Adrenal gland (tissue), 5 donors: ENCODE measurements around the gene CCL3.
"Not testable (repeated sequence)": the region's sequence is repeated elsewhere in the genome, so short reads cannot be mapped to it uniquely, and the experiment has no call there.

ENCODE experiments used
- POLR2A ChIP-seq, 2 donors: fragments of 450-650 bp; IDR thresholded peaks; one replicate each; pipeline ENCODE4 v1.6.1; 2017; ENCODE audit warnings: antibody characterized with exemption in 2 of 2, mild to moderate bottlenecking in 2 of 2, moderate library complexity in 1 of 2
- TF ChIP-seq, protein P1 (sequence below), 6 experiments: fragments of 450-650 bp in 4 of 6; fragments of 200-600 bp in 2 of 6; sonication (generic) in 1 of 6; IDR thresholded peaks; 1 replicate in 5 of 6; 2 replicates in 1 of 6; pipeline versions ENCODE4 v1.5.1 to v1.8.0; 2016 to 2021; ENCODE audit warnings: antibody characterized with exemption in 6 of 6, mild to moderate bottlenecking in 2 of 6, moderate library complexity in 1 of 6
- donor health status: DM: no; HTN: no; CAD: no.

GRCh38 chr17:36104246-36104645 lies 14.3 kb upstream of the CCL3 start:
- not testable (repeated sequence) for TF ChIP-seq POLR2A (IDR thresholded peaks at IDR 0.05)
- TF ChIP-seq, protein P1, sequence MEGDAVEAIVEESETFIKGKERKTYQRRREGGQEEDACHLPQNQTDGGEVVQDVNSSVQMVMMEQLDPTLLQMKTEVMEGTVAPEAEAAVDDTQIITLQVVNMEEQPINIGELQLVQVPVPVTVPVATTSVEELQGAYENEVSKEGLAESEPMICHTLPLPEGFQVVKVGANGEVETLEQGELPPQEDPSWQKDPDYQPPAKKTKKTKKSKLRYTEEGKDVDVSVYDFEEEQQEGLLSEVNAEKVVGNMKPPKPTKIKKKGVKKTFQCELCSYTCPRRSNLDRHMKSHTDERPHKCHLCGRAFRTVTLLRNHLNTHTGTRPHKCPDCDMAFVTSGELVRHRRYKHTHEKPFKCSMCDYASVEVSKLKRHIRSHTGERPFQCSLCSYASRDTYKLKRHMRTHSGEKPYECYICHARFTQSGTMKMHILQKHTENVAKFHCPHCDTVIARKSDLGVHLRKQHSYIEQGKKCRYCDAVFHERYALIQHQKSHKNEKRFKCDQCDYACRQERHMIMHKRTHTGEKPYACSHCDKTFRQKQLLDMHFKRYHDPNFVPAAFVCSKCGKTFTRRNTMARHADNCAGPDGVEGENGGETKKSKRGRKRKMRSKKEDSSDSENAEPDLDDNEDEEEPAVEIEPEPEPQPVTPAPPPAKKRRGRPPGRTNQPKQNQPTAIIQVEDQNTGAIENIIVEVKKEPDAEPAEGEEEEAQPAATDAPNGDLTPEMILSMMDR (IDR thresholded peaks at IDR 0.05), result not testable (repeated sequence)
